ENCODE data around the gene CHRNA9. TPM values are rescaled to one million over a fixed set of nuclear protein-coding genes. Genes with fewer than 3 reads are reported as not detected.

CHRNA9 gene
- total RNA-seq, 1 experiment from 2014 or later: not detected

- H3K9me3 ChIP-seq (ENCODE audit: control insufficient read depth, insufficient read depth, low read depth, low read length): no peaks in the 10 kb centered on the region
- TF ChIP-seq TCF7L2 (IDR thresholded peaks at IDR 0.05; ENCODE audit: low read depth, low read length) (no peak), SIN3A (IDR thresholded peaks at IDR 0.05; ENCODE audit: borderline replicate concordance, insufficient read depth, low read depth, low read length) (no peak)
- intact Hi-C loops (cut with micrococcal nuclease; ENCODE audit: unreplicated experiment): loop anchor here (10.0 kb wide), 1 partner anchor 255 kb away; the partner anchor contains the start of gene N4BP2
- H3K27me3 ChIP-seq (ENCODE audit: control insufficient read depth, insufficient read depth, low read length): no peaks in the 10 kb centered on the region
- H3K4me3 ChIP-seq (ENCODE audit: low read depth in 2 of 2, low read length in 2 of 2): no peak overlapping the region
- peak overlapping the region; percentile 20; the same call in 1 of the 2 replicates for H3K27ac ChIP-seq (ENCODE audit: low read length)
- in situ Hi-C loops (cut with HindIII; ENCODE audit: low pct_unique_long_range_greater_than_20kb, low sequenced_read_pairs): no loop called here
- ATAC-seq (no peak), DNase-seq (ENCODE audit: low read depth, low spot score) (no peak)
- H3K36me3 ChIP-seq (ENCODE audit: control insufficient read depth, insufficient read depth, low read length): no peaks in the 10 kb centered on the region
- peaks cover 8% of the 10 kb centered on the region; the same call in 1 of the 2 replicates for H3K4me1 ChIP-seq (ENCODE audit: control insufficient read depth, insufficient read depth, low read length)
- ChIA-PET POLR2A (no interaction called here), CTCF (no interaction called here)
- BruUV-seq (replicated peaks): no TSS peak
These were observed 24.9 kb upstream of the CHRNA9 start for GRCh38 chr4:40310225-40310624.

- H3K27ac ChIP-seq (ENCODE audit: low read length): peak overlapping the region; percentile 11; the same call in 1 of the 2 replicates
- in situ Hi-C loops (cut with HindIII; ENCODE audit: low pct_unique_long_range_greater_than_20kb, low sequenced_read_pairs) (no loop called here), intact Hi-C loops (cut with micrococcal nuclease; ENCODE audit: unreplicated experiment) (loop anchor here (10.0 kb wide), 1 partner anchor 257 kb away; the partner anchor contains the start of gene N4BP2)
- peaks cover 15% of the 10 kb centered on the region for H3K4me1 ChIP-seq (ENCODE audit: control insufficient read depth, insufficient read depth, low read length)
- DNase-seq (ENCODE audit: low read depth, low spot score) (no peak), ATAC-seq (no peak)
- H3K4me3 ChIP-seq (ENCODE audit: low read depth in 2 of 2, low read length in 2 of 2): no peak overlapping the region
- H3K9me3 ChIP-seq (ENCODE audit: control insufficient read depth, insufficient read depth, low read depth, low read length): no peaks in the 10 kb centered on the region
- no TSS peak for BruUV-seq (replicated peaks)
- POLR2A ChIA-PET: no interaction called here
- H3K27me3 ChIP-seq (ENCODE audit: control insufficient read depth, insufficient read depth, low read length): no peaks in the 10 kb centered on the region
- H3K36me3 ChIP-seq (ENCODE audit: control insufficient read depth, insufficient read depth, low read length): no peaks in the 10 kb centered on the region
- no peak for TF ChIP-seq REST (IDR thresholded peaks at IDR 0.05; ENCODE audit: insufficient read depth in 1 of 2, low read depth in 2 of 2, low read length in 1 of 2)
- TF ChIP-seq SIN3A (IDR thresholded peaks at IDR 0.05; ENCODE audit: borderline replicate concordance, insufficient read depth, low read depth, low read length): no peak
- TF ChIP-seq POLR2AphosphoS5 (IDR thresholded peaks at IDR 0.05; ENCODE audit: low read depth, low read length): no peak
- no peak for TF ChIP-seq TCF7L2 (IDR thresholded peaks at IDR 0.05; ENCODE audit: low read depth, low read length)
- no peak for TF ChIP-seq CTCF (IDR thresholded peaks at IDR 0.05)
- CTCF ChIA-PET: interaction anchor here (0.7 kb wide), 1 partner anchor 13 kb away, joined by 3 read pairs; no protein-coding TSS in a partner anchor
These were observed 23.3 kb upstream of the CHRNA9 start for GRCh38 chr4:40311811-40312346.

GRCh38 chr4:40314951-40315350 is 20.2 kb upstream of the CHRNA9 start:
- Histone ChIP-seq H3K4me3 (ENCODE audit: low read depth in 2 of 2, low read length in 2 of 2) (no peak overlapping the region), H3K9me3 (ENCODE audit: control insufficient read depth, insufficient read depth, low read depth, low read length) (no peaks in the 10 kb centered on the region), H3K4me1 (ENCODE audit: control insufficient read depth, insufficient read depth, low read length) (peaks cover 10% of the 10 kb centered on the region), H3K27ac (ENCODE audit: low read length) (peak overlapping the region; percentile 88; the same call in 1 of the 2 replicates), H3K27me3 (ENCODE audit: control insufficient read depth, insufficient read depth, low read length) (no peaks in the 10 kb centered on the region), H3K36me3 (ENCODE audit: control insufficient read depth, insufficient read depth, low read length) (no peaks in the 10 kb centered on the region)
- no TSS peak for BruUV-seq (replicated peaks)
- ChIA-PET CTCF (no interaction called here), POLR2A (no interaction called here)
- DNase-seq (ENCODE audit: low read depth, low spot score) (peak; percentile 52), ATAC-seq (no peak)
- TF ChIP-seq TCF7L2 (IDR thresholded peaks at IDR 0.05; ENCODE audit: low read depth, low read length): no peak
- TF ChIP-seq POLR2AphosphoS5 (IDR thresholded peaks at IDR 0.05; ENCODE audit: low read depth, low read length): no peak
- TF ChIP-seq REST (IDR thresholded peaks at IDR 0.05; ENCODE audit: insufficient read depth in 1 of 2, low read depth in 2 of 2, low read length in 1 of 2): no peak
- no peak for TF ChIP-seq CTCF (IDR thresholded peaks at IDR 0.05)
- TF ChIP-seq SIN3A (IDR thresholded peaks at IDR 0.05; ENCODE audit: borderline replicate concordance, insufficient read depth, low read depth, low read length): no peak
- in situ Hi-C loops (cut with HindIII; ENCODE audit: low pct_unique_long_range_greater_than_20kb, low sequenced_read_pairs) (no loop called here), intact Hi-C loops (cut with micrococcal nuclease; ENCODE audit: unreplicated experiment) (loop anchor here (10.0 kb wide), 1 partner anchor 260 kb away; the partner anchor contains the start of gene N4BP2)
